T-helper 1 cell treated with Interleukin-12 subunit alpha and Interleukin-12 subunit beta and Interleukin-4 antibody, amounts not matched to agents 30 ng/mL and 1 ng/mL, for 36 hours (primary cell): ENCODE measurements around the gene TASOR2. TPM values are rescaled to one million over a fixed set of nuclear protein-coding genes. Genes with fewer than 3 reads are reported as not detected.

Experiments used
- intact Hi-C: fragments of 100-400 bp; cut with micrococcal nuclease; formaldehyde crosslinking; loops from one replicate; pipeline ENCODE4 v1.15.1; 2024
- total RNA-seq: library from RNA; stranded (reverse); gene quantifications from 2 replicates; pipeline ENCODE4 v1.2.3, GENCODE V29; 2022

Gene TASOR2, protein sequence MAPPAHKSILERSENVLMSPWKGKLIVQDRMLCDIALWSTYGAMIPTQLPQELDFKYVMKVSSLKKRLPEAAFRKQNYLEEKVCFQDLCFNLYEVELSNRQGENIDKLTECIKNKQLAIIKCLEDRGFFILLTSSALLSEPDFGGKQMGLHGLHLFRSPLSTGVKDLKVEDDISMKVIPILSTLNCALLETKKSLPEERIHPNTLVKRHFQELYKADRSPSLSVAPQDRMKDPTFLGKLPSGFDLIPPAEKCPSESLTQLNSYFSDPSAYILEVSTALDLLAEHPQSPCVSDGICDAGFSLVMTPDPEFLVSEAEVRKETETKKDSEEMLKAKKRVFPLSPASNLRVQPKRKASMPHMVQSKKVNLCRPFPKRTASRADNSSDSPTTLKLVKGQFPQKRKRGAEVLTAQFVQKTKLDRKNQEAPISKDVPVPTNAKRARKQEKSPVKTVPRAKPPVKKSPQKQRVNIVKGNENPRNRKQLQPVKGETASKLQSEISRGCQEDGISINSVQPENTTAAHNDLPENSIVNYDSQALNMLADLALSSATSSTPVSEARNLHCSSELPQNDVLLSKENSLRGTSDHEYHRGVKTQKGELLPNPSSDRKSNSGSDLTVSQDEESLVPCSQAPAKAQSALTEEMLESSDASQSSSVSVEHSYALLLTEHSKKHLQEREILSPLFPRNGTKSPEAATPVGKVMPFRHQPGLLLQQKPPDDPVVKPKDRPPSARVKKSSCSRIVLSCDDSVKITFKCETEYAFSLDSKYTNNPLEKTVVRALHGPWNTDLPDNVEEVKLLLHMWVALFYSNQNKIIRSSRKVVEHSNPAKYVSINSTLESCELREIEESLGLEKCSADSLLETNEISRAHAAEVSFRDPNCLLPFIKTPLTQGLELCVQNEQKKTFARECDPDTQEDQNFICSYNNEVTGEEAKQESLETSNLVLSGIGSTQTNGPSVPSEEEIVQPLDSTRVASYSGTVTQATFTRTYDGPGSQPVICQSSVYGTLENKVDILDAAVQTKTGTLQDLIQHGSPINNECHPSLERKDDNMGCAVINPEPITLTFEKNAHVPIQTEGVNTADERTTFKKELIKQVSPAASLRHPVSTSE (N-terminal part only)
- total RNA-seq: 66.4 and 71.4 TPM in 2 replicates

- intact Hi-C loops: loop anchor here (1.0 to 10.0 kb wide), 12 partner anchors 8 to 520 kb away; partner anchors contain the start of genes ANKRD16, ASB13, GDI2 and IL15RA
Observed at GRCh38 chr10:5684318-5684970, at the start of gene TASOR2. Gene TASOR2 (plus strand): TSS chr10:5684838. CDS start chr10:5720643, 35,805 bp downstream.

GRCh38 chr10:5634918-5635317 lies 49.7 kb upstream of the TASOR2 start:
- intact Hi-C loops: no loop called here

DNA sequence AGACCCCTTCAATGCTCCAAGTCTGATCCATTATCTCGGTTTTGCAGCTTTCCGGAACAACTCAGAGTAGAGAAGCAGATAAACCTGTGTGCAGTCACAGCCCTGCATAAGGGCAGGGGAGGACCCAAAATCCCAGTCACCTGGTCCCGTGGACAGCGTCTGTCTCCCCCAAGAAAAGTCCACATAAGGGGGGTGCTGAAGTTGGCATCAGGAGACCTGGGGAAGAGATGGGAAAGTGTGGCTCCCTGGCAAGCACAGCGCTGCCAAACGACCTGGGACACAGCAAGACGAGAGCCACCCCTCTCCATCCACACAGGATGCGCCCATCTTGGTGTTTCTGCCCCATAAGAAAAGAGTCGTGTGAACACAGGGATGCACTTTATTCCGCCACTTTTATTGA lies 46.1 kb upstream of the TASOR2 start:
- intact Hi-C loops: no loop called here

DNA sequence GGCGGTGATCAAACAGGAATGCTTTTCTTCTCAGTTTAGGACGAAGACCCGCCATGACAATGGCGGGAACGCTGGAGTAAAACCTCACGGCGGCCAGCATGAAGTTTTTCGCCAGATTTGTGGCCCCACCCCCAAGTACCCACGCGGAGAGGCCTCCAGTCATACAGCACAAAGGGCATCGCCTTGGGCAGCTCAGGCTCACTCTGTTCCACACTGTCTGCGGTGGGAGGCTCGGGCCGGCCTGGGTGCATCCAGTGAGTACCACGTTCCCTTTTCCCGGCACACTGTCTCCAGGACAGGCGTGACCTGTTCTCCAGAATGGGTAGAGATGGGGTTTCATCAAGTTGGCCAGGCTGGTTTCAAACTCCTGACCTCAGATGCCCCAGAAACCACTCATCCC lies 45.6 kb upstream of the TASOR2 start:
- intact Hi-C loops: no loop called here

DNA sequence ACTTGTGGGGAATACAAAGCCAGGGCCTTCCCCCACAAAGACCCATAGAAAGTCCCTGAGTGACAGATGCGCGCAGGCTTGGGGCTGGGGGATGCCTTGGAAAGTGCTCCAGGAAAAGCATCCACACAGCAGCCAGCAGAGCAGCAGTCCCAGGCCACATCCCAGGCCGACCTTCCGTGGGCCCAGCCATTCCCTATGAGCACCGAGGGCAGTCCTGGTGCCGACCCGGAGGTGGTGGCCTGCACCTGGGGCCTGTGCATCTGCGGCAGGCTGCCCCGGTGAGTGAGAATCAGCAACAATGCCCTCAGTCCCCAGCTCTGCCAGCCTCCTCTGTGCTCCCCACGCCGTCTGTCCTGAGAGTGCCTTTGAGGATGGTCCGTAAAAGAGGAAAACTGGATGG lies 44.6 kb upstream of the TASOR2 start:
- intact Hi-C loops: no loop called here

- intact Hi-C loops: no loop called here
Observed at GRCh38 chr10:5640501-5640900, 44.1 kb upstream of the TASOR2 start.

DNA sequence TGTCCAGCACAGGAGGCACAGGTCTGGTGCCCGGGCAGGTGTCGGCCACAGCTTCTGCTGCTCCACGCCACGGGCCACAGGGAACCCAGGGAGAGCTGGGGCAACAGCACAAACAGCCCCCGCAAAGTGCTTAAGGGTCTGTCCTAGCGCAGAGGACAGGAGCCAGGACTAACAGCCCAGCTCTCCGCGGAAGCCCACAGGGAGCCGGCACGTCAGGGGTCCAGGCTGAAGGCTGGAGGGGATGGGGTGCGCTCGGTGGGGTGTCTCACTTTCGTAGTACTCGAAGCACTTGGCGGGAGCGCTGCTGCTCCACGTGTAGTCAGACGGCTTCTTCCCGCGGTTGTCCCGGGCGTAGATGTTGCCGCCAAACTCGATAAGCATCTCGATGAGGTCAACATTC lies 43.1 kb upstream of the TASOR2 start:
- intact Hi-C loops: no loop called here

DNA sequence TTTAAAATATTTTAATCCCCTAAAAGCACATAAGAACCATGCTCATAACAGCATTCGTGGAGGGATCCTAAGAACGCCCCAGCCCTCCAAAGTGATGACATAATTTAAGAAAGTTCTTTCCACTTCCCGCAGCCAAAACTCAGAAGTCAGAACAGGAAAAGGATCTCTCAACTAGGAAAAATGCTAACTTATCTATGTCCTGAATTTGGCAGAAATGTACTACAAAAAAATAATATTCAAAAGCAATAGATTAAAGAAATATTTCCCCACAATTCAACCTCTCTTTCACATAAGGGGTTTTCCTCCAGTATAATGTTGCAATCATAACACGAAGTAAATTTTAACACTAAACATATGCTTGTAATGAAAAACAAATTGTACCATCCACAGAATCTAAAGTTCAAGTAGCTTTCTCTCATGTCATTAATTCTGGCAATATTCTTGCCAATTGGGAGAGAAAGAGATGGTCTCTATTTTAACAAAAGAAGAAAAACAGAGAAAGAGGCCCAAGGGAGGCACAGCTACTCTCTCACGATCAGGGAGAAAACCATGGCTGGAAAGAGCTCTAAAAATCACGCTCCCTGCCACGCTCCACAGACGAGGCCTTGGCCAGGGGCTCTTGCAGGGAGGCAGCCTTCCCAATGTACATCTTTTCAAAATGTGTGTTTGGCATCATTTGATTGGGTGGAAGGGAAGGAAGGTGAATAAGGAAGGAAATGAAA lies 41.1 kb upstream of the TASOR2 start:
- intact Hi-C loops: no loop called here

- intact Hi-C loops: no loop called here
Observed at GRCh38 chr10:5644930-5645329, 39.7 kb upstream of the TASOR2 start.

GRCh38 chr10:5645375-5645774 lies 39.3 kb upstream of the TASOR2 start:
- intact Hi-C loops: no loop called here

DNA sequence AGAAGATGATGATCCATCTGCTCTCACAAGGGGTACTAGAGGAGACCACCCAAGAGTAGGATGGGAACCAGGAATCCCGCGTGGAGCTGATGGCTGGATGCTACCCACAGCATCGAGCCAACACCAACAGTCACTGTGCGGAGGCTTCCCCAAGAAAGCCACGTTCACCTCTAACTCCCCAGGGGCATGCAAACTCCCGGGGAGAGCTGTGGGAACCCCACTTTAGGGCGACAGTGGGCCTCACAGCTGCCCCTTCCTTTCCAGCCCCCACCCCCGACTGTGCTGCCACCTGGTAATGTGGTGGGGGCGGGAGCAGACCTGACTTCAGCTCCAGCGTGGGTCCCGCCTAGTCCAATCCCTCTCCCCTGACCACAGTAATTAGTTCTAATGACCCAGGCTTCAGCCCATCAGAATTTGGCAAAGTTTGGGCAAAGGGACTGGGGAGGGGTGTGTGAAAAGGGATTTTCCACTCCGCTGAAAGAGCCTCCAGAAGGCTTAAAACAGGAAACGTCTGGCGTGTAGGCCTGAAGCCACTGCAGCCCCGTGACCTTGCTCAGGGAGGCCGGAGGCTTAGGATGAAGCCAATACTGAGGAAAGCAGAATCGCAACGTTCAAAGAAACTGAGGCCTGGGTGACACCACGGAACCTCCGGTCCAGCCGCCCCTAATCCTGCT lies 38.6 kb upstream of the TASOR2 start:
- intact Hi-C loops: no loop called here

DNA sequence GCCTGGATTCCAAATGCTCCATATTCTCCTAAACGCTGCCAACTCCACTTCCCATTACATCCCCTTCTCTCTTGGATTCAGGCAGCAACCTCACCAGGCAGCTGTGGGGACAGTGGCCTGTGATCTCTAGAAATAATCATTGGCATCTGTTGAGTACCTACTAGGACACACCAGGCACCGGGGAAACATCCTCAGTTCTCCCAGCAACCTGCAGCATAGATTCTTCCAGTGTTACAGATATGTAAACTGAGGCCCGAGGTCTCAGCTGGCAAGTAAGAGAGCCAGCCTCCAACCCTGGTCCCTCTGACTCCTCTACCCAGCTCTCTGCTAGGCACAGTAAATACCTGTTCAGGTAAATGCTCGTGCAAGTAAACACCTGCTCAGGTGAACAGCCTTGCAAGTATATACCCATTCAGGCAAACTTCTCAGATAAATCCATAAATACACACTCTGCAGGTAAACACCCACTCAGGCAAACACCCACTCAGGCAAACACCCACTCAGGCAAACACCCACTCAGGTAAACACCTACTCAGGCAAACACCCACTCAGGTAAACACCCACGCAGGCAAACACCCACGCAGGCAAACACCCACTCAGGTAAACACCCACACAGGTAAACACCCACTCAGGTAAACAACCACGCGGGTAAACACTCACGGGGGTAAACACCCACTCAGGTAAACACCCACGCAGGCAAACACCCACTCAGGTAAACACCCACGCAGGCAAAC lies 37.0 kb upstream of the TASOR2 start:
- intact Hi-C loops: no loop called here

GRCh38 chr10:5648494-5649457 lies 35.9 kb upstream of the TASOR2 start:
- intact Hi-C loops: no loop called here

GRCh38 chr10:5649746-5650145 lies 34.9 kb upstream of the TASOR2 start:
- intact Hi-C loops: no loop called here

- intact Hi-C loops: no loop called here
Observed at GRCh38 chr10:5650664-5651387, 33.8 kb upstream of the TASOR2 start.

- intact Hi-C loops: no loop called here
Observed at GRCh38 chr10:5651388-5651764, 33.3 kb upstream of the TASOR2 start.

DNA sequence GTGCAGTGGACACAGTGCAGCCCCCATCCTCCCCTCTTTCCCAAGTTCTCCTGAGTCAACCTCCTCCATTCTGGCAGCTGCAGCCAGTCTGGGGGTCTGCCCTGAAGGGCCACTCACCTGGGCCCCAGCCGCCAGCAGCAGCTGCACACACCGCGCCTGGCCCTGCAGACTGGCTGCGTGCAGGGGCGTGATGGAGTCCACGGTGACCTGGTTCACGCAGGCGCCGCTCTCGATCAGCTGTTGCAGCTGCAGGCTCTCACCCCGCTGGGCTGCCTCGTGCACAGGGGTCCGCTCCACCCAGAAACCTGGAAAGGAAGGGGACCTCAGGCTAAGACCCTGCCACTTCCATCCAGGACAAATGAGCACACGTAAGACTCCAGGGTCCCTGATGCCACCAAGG lies 31.9 kb upstream of the TASOR2 start:
- intact Hi-C loops: no loop called here
